ENCODE measurements around the gene HOXA3. TPM values are rescaled to one million over a fixed set of nuclear protein-coding genes. Genes with fewer than 3 reads are reported as not detected.

HOXA3 gene
- total RNA-seq, 1 donor from 2014 or later: not detected

- TF ChIP-seq CTCF (IDR thresholded peaks at IDR 0.05): no peak
- ChIA-PET POLR2A (no interaction called here), CTCF (interaction anchor here (1.3 kb wide), 1 partner anchor 15 kb away, joined by 3 read pairs; no protein-coding TSS in a partner anchor)
- intact Hi-C loops (cut with micrococcal nuclease): no loop called here
- ATAC-seq (ENCODE audit: low read depth) (no peak), DNase-seq (no peak)
- no peak overlapping the region for H3K27ac Mint-ChIP-seq
- H3K4me1 Mint-ChIP-seq: peaks cover 20% of the 10 kb centered on the region
- no peaks in the 10 kb centered on the region for H3K9me3 Mint-ChIP-seq
- no peaks in the 10 kb centered on the region for H3K36me3 Mint-ChIP-seq (ENCODE audit: low read depth)
- H3K27me3 Mint-ChIP-seq: peaks cover 61% of the 10 kb centered on the region
- H3K4me3 Mint-ChIP-seq: no peak overlapping the region
These were observed 23.5 kb upstream of the HOXA3 start for GRCh38 chr7:27175626-27176523.

GRCh38 chr7:27174874-27175625 lies 22.7 kb upstream of the HOXA3 start:
- Mint-ChIP-seq H3K9me3 (no peaks in the 10 kb centered on the region), H3K4me1 (peaks cover 20% of the 10 kb centered on the region), H3K4me3 (peak overlapping the region; percentile 48), H3K36me3 (ENCODE audit: low read depth) (no peaks in the 10 kb centered on the region), H3K27me3 (peaks cover 62% of the 10 kb centered on the region), H3K27ac (peak overlapping the region; percentile 30)
- CTCF ChIA-PET: interaction anchor here (1.3 kb wide), 1 partner anchor 14 kb away, joined by 3 read pairs; no protein-coding TSS in a partner anchor
- ATAC-seq (ENCODE audit: low read depth): no peak
- no peak for DNase-seq
- intact Hi-C loops (cut with micrococcal nuclease): no loop called here
- POLR2A ChIA-PET: no interaction called here
- TF ChIP-seq CTCF (IDR thresholded peaks at IDR 0.05): no peak

- Mint-ChIP-seq H3K4me1 (peaks cover 16% of the 10 kb centered on the region), H3K27me3 (peaks cover 55% of the 10 kb centered on the region), H3K36me3 (ENCODE audit: low read depth) (no peaks in the 10 kb centered on the region), H3K4me3 (peak within 1 kb of the TSS; percentile 55), H3K9me3 (no peaks in the 10 kb centered on the region), H3K27ac (no peak within 1 kb of the TSS)
- DNase-seq (peak; percentile 17), ATAC-seq (ENCODE audit: low read depth) (no peak)
- intact Hi-C loops (cut with micrococcal nuclease): loop anchor here (1.0 kb wide), 2 partner anchors 10 to 23 kb away; no protein-coding TSS in a partner anchor
- CTCF ChIA-PET: no interaction called here
- no peak for TF ChIP-seq CTCF (IDR thresholded peaks at IDR 0.05)
- POLR2A ChIA-PET: interaction anchor here (1.7 kb wide), 1 partner anchor 9 kb away, joined by 6 read pairs; no protein-coding TSS in a partner anchor
These were observed 21.8 kb upstream of the HOXA3 start, which contains the start of gene HOXA10 for GRCh38 chr7:27173956-27174873. TSS of gene HOXA10 (minus strand) at chr7:27174320. CDS start at chr7:27174306, 14 bp downstream.

GRCh38 chr7:27173511-27173955 lies 21.1 kb upstream of the HOXA3 start:
- Mint-ChIP-seq H3K27me3 (peaks cover 54% of the 10 kb centered on the region), H3K4me1 (peaks cover 20% of the 10 kb centered on the region), H3K27ac (no peak overlapping the region), H3K36me3 (ENCODE audit: low read depth) (no peaks in the 10 kb centered on the region), H3K9me3 (no peaks in the 10 kb centered on the region), H3K4me3 (peak overlapping the region; percentile 32)
- POLR2A ChIA-PET: interaction anchor here (1.7 kb wide), 1 partner anchor 10 kb away, joined by 6 read pairs; no protein-coding TSS in a partner anchor
- DNase-seq (peak; percentile 57), ATAC-seq (ENCODE audit: low read depth) (peak; percentile 86)
- CTCF ChIA-PET: no interaction called here
- TF ChIP-seq CTCF (IDR thresholded peaks at IDR 0.05): no peak
- intact Hi-C loops (cut with micrococcal nuclease): loop anchor here (1.0 kb wide), 2 partner anchors 11 to 22 kb away; no protein-coding TSS in a partner anchor
